ENCODE data around the gene BRIP1.
"Not testable (repeated sequence)": the region's sequence is repeated elsewhere in the genome, so short reads cannot be mapped to it uniquely, and the experiment has no call there.

Gene BRIP1

DNA sequence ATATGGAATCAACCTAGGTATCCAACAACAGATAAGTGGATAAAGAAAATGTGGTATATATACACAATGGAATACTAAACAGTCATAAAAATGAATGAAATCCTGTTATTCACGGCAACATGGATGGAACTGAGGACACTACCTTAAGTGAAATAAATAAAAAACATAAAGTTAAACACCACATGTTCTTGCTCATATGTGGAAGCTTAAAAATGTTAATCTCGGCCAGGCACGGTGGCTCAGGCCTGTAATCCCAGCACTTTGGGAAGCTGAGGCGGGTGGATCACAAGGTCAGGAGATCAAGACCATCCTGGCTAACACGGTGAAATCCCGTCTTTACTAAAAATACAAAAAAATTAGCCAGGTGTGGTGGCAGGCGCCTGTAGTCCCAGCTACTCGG lies 144.1 kb downstream of the BRIP1 start:
- H3K4ac ChIP-seq (ENCODE audit: low read depth, low read length); DNase-seq; H3K9me3 ChIP-seq (ENCODE audit: insufficient read depth, low read depth, low read length); H2AFZ ChIP-seq (ENCODE audit: insufficient read depth, low read length, poor library complexity); H3K23ac ChIP-seq (ENCODE audit: low read length); H3K36me3 ChIP-seq (ENCODE audit: control insufficient read depth in 1 of 2, insufficient read depth in 2 of 2, low read length in 2 of 2); H3K4me1 ChIP-seq (ENCODE audit: control insufficient read depth in 1 of 2, insufficient read depth in 2 of 2, low read length in 2 of 2); H2BK12ac ChIP-seq (ENCODE audit: low read length); H4K12ac ChIP-seq (ENCODE audit: low read depth, low read length); H3K27me3 ChIP-seq (ENCODE audit: insufficient read depth, low read length); H3K79me1 ChIP-seq (ENCODE audit: low read length); H3K9ac ChIP-seq (ENCODE audit: low read length); H3K14ac ChIP-seq (ENCODE audit: low read length); H3K4me3 ChIP-seq (ENCODE audit: low read depth, low read length); H3K27ac ChIP-seq (ENCODE audit: low read depth, low read length); H3K79me2 ChIP-seq (ENCODE audit: control insufficient read depth, insufficient read depth, low read length, poor library complexity); H3K18ac ChIP-seq (ENCODE audit: low read length); H4K8ac ChIP-seq (ENCODE audit: low read depth, low read length); H4K91ac ChIP-seq (ENCODE audit: low read depth, low read length); H2BK5ac ChIP-seq (ENCODE audit: low read depth, low read length, poor library complexity); H2BK120ac ChIP-seq (ENCODE audit: insufficient read depth, low read length, poor library complexity); H3K4me2 ChIP-seq (ENCODE audit: low read length); H2AK5ac ChIP-seq (ENCODE audit: low read length): not testable (repeated sequence)
- no CpG with 5 or more reads among the region's 8 CpGs for WGBS (ENCODE audit: extremely low coverage, insufficient coverage, insufficient read length)

DNA sequence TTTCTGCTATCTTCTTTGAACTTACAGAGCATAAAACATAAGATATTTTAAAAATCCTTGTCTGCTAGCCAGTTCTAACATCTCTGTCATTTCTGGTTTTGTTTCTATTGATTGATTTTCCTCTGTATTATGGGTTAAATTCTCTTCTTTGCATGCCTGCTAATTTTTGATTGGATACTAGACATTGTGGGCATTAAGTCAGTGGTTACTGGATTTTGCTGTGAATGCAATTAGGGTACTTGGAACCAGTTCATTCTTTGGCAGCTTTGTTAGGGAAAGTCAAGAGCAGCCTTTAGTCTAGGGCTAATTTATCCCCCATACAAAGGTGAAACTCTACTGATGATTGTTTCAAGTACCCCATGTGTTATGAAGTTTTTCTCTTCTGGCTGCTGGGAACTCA lies 145.3 kb downstream of the BRIP1 start:
- Histone ChIP-seq H4K12ac (ENCODE audit: low read depth, low read length) (no peak overlapping the region), H3K79me2 (ENCODE audit: control insufficient read depth, insufficient read depth, low read length, poor library complexity) (no peaks in the 10 kb centered on the region), H3K4me2 (ENCODE audit: low read length) (no peak overlapping the region), H3K23ac (ENCODE audit: low read length) (no peak overlapping the region), H2BK12ac (ENCODE audit: low read length) (no peak overlapping the region), H3K4ac (ENCODE audit: low read depth, low read length) (no peak overlapping the region), H3K4me1 (ENCODE audit: control insufficient read depth in 1 of 2, insufficient read depth in 2 of 2, low read length in 2 of 2) (no peaks in the 10 kb centered on the region), H3K14ac (ENCODE audit: low read length) (no peak overlapping the region), H3K36me3 (ENCODE audit: control insufficient read depth in 1 of 2, insufficient read depth in 2 of 2, low read length in 2 of 2) (peaks cover 0 to 2% of the 10 kb centered on the region in 2 experiments), H4K8ac (ENCODE audit: low read depth, low read length) (no peak overlapping the region), H2BK120ac (ENCODE audit: insufficient read depth, low read length, poor library complexity) (no peak overlapping the region), H3K18ac (ENCODE audit: low read length) (no peak overlapping the region), H3K79me1 (ENCODE audit: low read length) (no peaks in the 10 kb centered on the region), H2BK5ac (ENCODE audit: low read depth, low read length, poor library complexity) (no peak overlapping the region), H2AK5ac (ENCODE audit: low read length) (no peak overlapping the region), H3K27ac (ENCODE audit: low read depth, low read length) (no peak overlapping the region), H3K9me3 (ENCODE audit: insufficient read depth, low read depth, low read length) (no peaks in the 10 kb centered on the region), H3K9ac (ENCODE audit: low read length) (no peak overlapping the region), H2AFZ (ENCODE audit: insufficient read depth, low read length, poor library complexity) (no peak overlapping the region), H3K27me3 (ENCODE audit: insufficient read depth, low read length) (no peaks in the 10 kb centered on the region), H4K91ac (ENCODE audit: low read depth, low read length) (no peak overlapping the region), H3K4me3 (ENCODE audit: low read depth, low read length) (no peak overlapping the region)
- DNase-seq = no peak

DNA sequence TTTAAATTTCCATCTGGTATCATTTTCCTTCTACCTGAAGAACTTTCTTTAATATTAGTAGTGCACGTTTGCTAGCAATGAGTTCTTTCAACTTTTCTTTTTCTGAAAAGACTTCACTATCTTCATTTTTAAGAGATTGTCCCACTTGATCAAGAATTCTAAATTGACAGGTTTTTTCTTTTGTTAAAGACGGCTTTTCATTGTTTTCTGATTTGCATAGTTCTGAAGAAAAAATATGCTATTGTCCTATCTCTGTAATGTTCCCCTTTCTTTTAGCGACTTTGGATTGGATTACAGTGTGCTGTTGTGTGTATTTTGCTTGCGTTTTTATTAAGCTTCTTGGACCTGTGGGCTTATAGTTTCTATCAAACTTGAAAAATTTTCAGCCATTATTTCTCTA lies 146.0 kb downstream of the BRIP1 start:
- H3K79me2 ChIP-seq (ENCODE audit: control insufficient read depth, insufficient read depth, low read length, poor library complexity) = no peaks in the 10 kb centered on the region
- no peak overlapping the region for H2AFZ ChIP-seq (ENCODE audit: insufficient read depth, low read length, poor library complexity)
- H4K12ac ChIP-seq (ENCODE audit: low read depth, low read length) = no peak overlapping the region
- H3K27me3 ChIP-seq (ENCODE audit: insufficient read depth, low read length) = no peaks in the 10 kb centered on the region
- H3K79me1 ChIP-seq (ENCODE audit: low read length) = no peaks in the 10 kb centered on the region
- no peak overlapping the region for H3K4me3 ChIP-seq (ENCODE audit: low read depth, low read length)
- no peak overlapping the region for H4K91ac ChIP-seq (ENCODE audit: low read depth, low read length)
- no peak overlapping the region for H2BK12ac ChIP-seq (ENCODE audit: low read length)
- no peaks in the 10 kb centered on the region for H3K9me3 ChIP-seq (ENCODE audit: insufficient read depth, low read depth, low read length)
- H3K14ac ChIP-seq (ENCODE audit: low read length) = no peak overlapping the region
- no peak overlapping the region for H2AK5ac ChIP-seq (ENCODE audit: low read length)
- H4K8ac ChIP-seq (ENCODE audit: low read depth, low read length) = no peak overlapping the region
- no peak overlapping the region for H3K4ac ChIP-seq (ENCODE audit: low read depth, low read length)
- no peak for DNase-seq
- H2BK5ac ChIP-seq (ENCODE audit: low read depth, low read length, poor library complexity) = no peak overlapping the region
- H2BK120ac ChIP-seq (ENCODE audit: insufficient read depth, low read length, poor library complexity) = no peak overlapping the region
- H3K9ac ChIP-seq (ENCODE audit: low read length) = no peak overlapping the region
- H3K27ac ChIP-seq (ENCODE audit: low read depth, low read length) = no peak overlapping the region
- H3K36me3 ChIP-seq (ENCODE audit: control insufficient read depth in 1 of 2, insufficient read depth in 2 of 2, low read length in 2 of 2) = peaks cover 0 to 2% of the 10 kb centered on the region in 2 experiments
- H3K23ac ChIP-seq (ENCODE audit: low read length) = no peak overlapping the region
- H3K4me1 ChIP-seq (ENCODE audit: control insufficient read depth in 1 of 2, insufficient read depth in 2 of 2, low read length in 2 of 2) = no peaks in the 10 kb centered on the region
- no CpG with 5 or more reads among the region's 4 CpGs for WGBS (ENCODE audit: extremely low coverage, insufficient coverage, insufficient read length)
- no peak overlapping the region for H3K4me2 ChIP-seq (ENCODE audit: low read length)
- no peak overlapping the region for H3K18ac ChIP-seq (ENCODE audit: low read length)

DNA sequence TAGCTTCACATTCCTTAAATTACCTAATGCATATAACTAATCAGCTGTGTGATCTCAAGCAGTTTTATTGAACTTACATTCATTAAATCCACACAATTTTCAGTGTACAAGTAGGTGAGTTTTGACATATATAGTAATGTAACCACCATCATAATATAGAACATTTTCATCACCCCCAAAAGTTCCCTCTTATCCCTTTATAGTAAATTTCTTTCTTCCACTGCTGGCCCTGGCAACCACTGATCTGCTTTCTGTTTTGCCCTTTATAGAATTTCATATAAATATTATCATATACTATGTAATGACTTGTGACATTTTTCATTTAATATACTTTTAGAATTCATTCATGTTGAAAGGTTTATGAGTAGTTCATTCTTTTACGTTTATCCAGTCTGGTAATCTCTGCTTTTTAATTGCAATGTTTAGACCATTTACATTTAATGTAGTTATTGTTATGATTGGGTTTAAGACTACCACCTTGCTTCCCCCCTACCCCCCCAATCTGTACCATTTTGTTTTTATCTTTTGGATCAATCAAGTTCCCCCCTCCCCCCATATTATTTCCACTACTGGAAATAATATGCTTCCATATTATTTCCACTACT lies 147.0 kb downstream of the BRIP1 start:
- Histone ChIP-seq H2AFZ (ENCODE audit: insufficient read depth, low read length, poor library complexity) (no peak overlapping the region), H3K27ac (ENCODE audit: low read depth, low read length) (no peak overlapping the region), H3K27me3 (ENCODE audit: insufficient read depth, low read length) (no peaks in the 10 kb centered on the region), H3K4me3 (ENCODE audit: low read depth, low read length) (no peak overlapping the region), H3K18ac (ENCODE audit: low read length) (no peak overlapping the region), H4K8ac (ENCODE audit: low read depth, low read length) (no peak overlapping the region), H3K4me1 (ENCODE audit: control insufficient read depth in 1 of 2, insufficient read depth in 2 of 2, low read length in 2 of 2) (no peaks in the 10 kb centered on the region), H3K9me3 (ENCODE audit: insufficient read depth, low read depth, low read length) (no peaks in the 10 kb centered on the region), H2BK12ac (ENCODE audit: low read length) (no peak overlapping the region), H3K79me1 (ENCODE audit: low read length) (no peaks in the 10 kb centered on the region), H2BK5ac (ENCODE audit: low read depth, low read length, poor library complexity) (no peak overlapping the region), H4K91ac (ENCODE audit: low read depth, low read length) (no peak overlapping the region), H3K14ac (ENCODE audit: low read length) (no peak overlapping the region), H4K12ac (ENCODE audit: low read depth, low read length) (no peak overlapping the region), H3K9ac (ENCODE audit: low read length) (no peak overlapping the region), H3K4ac (ENCODE audit: low read depth, low read length) (no peak overlapping the region), H2AK5ac (ENCODE audit: low read length) (no peak overlapping the region), H3K23ac (ENCODE audit: low read length) (no peak overlapping the region), H3K4me2 (ENCODE audit: low read length) (no peak overlapping the region), H3K79me2 (ENCODE audit: control insufficient read depth, insufficient read depth, low read length, poor library complexity) (no peaks in the 10 kb centered on the region), H2BK120ac (ENCODE audit: insufficient read depth, low read length, poor library complexity) (no peak overlapping the region), H3K36me3 (ENCODE audit: control insufficient read depth in 1 of 2, insufficient read depth in 2 of 2, low read length in 2 of 2) (no peaks in the 10 kb centered on the region)
- WGBS (ENCODE audit: extremely low coverage, insufficient coverage, insufficient read length) = no CpG with 5 or more reads among the region's 1 CpG
- no peak for DNase-seq
